GM12878 (cell line): ENCODE results near the gene ISCU. TPM values are rescaled to one million over a fixed set of nuclear protein-coding genes. Genes with fewer than 3 reads are reported as not detected.

Experiments used
- CREM ChIP-seq: IDR thresholded peaks from 2 replicates; pipeline ENCODE4 v1.6.1; 2014; ENCODE audit warnings: antibody characterized with exemption, low read depth
- NFYA ChIP-seq: IDR thresholded peaks from 2 replicates; pipeline ENCODE4 v1.6.1; 2011; ENCODE audit warnings: low read depth, mild to moderate bottlenecking, low read length, improper control_type of control experiment, borderline replicate concordance
- RAD21 ChIP-seq: IDR thresholded peaks from 2 replicates; pipeline ENCODE4 v1.6.1; 2011; ENCODE audit warnings: mild to moderate bottlenecking, low read depth, low read length, moderate library complexity; ENCODE audit not compliant: insufficient read depth
- SMAD1 ChIP-seq: fragments of 450-650 bp; IDR thresholded peaks from 2 replicates; pipeline ENCODE4 v1.6.1; 2018; ENCODE audit warnings: mild to moderate bottlenecking, low read depth; ENCODE audit not compliant: partially characterized antibody
- SMC3 ChIP-seq: IDR thresholded peaks from 2 replicates; pipeline ENCODE4 v1.6.1; 2011; ENCODE audit warnings: low read length, improper control_type of control experiment, borderline replicate concordance
- polyA plus RNA-seq, 11 experiments: library from polyadenylated mRNA; depleted of rRNA in 4 of 11; unstranded in 6 of 11; stranded (reverse) in 5 of 11; fragments of >200 nt; fragmentation: Nextera tagmentation in 4 of 11; fragmentation: Illumina TruSeq in 1 of 11; extraction: Ambion mirVana in 4 of 11; extraction: Trizol in 1 of 11; gene quantifications; 1 replicate in 1 of 11; 2 replicates in 10 of 11; pipeline versions ENCODE4 v1.2.1 to v1.2.3, GENCODE V29; 2011 to 2016; ENCODE audit warnings: inconsistent platforms in 2 of 11, missing spikeins in 2 of 11, low read depth in 1 of 11
- total RNA-seq, 4 experiments: library from RNA; depleted of rRNA in 3 of 4; stranded (reverse); fragments of >200 nt in 3 of 4; fragmentation: Illumina TruSeq in 1 of 4; extraction: Trizol in 1 of 4; gene quantifications; 2 replicates each; pipeline versions ENCODE4 v1.2.1 to v1.2.3, GENCODE V29; 2013 to 2021
- TF ChIP-seq, protein P1 (sequence below): fragments of 450-650 bp; IDR thresholded peaks from 2 replicates; pipeline ENCODE4 v1.6.1; 2017; ENCODE audit warnings: mild to moderate bottlenecking, moderate library complexity
- TF ChIP-seq, protein P2 (sequence below): fragments of 450-650 bp; IDR thresholded peaks from 2 replicates; pipeline ENCODE4 v1.6.1; 2017; ENCODE audit warnings: mild to moderate bottlenecking, low read depth, inconsistent platforms; ENCODE audit not compliant: poor library complexity, severe bottlenecking

ISCU gene
- total and polyA plus RNA-seq, 10 of the 15 experiments (the other 5 are each of a cell fraction or from before 2014, with no cell fraction given) = 32.8 to 260 (median 127) TPM

DNA sequence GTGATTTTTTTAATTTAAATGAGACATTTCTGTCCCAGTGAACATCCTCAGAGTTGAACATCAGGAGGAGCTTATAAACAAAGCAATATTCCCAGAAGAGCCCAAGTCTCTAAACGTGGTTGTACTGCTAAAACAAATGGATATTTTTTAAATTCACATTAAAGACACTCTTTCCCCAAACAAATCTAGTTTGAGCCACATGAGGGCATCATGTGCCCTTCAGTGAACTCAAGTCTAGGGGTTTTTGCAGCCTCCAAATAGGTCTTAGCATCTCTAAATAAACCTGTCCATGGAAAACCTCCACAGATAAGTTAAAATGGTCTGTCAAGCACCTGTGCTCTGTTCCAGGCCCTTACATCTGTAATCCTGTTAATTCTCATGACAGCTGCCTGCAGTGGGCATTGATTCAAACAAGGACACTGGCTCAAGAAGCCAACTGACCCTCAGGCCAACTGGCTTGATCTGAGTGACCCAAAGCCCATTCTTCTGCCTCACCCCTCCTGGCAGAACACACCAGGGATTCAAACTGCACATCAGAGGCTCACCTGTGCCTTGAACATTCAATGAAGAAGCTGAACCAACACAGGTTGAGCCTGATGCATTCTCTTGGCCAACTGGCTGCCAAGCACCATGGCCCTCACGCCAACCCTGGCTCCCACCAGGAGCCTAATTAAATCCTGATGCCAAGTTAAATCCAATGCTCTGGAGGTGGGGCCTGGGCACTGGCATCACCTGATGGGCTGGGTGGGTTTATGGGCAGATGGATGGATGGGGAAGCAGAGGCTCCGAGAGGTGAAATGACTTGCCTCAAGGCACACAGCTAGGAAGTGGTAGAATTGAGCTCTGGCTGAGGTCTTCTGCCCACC, 8.6 kb downstream of the ISCU start (continued):
- TF ChIP-seq, protein P1, sequence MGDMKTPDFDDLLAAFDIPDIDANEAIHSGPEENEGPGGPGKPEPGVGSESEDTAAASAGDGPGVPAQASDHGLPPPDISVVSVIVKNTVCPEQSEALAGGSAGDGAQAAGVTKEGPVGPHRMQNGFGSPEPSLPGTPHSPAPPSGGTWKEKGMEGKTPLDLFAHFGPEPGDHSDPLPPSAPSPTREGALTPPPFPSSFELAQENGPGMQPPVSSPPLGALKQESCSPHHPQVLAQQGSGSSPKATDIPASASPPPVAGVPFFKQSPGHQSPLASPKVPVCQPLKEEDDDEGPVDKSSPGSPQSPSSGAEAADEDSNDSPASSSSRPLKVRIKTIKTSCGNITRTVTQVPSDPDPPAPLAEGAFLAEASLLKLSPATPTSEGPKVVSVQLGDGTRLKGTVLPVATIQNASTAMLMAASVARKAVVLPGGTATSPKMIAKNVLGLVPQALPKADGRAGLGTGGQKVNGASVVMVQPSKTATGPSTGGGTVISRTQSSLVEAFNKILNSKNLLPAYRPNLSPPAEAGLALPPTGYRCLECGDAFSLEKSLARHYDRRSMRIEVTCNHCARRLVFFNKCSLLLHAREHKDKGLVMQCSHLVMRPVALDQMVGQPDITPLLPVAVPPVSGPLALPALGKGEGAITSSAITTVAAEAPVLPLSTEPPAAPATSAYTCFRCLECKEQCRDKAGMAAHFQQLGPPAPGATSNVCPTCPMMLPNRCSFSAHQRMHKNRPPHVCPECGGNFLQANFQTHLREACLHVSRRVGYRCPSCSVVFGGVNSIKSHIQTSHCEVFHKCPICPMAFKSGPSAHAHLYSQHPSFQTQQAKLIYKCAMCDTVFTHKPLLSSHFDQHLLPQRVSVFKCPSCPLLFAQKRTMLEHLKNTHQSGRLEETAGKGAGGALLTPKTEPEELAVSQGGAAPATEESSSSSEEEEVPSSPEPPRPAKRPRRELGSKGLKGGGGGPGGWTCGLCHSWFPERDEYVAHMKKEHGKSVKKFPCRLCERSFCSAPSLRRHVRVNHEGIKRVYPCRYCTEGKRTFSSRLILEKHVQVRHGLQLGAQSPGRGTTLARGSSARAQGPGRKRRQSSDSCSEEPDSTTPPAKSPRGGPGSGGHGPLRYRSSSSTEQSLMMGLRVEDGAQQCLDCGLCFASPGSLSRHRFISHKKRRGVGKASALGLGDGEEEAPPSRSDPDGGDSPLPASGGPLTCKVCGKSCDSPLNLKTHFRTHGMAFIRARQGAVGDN = peak; percentile 59
- TF ChIP-seq SMC3 = peak; percentile 45
- peak; percentile 66 for TF ChIP-seq RAD21
- TF ChIP-seq, protein P2, sequence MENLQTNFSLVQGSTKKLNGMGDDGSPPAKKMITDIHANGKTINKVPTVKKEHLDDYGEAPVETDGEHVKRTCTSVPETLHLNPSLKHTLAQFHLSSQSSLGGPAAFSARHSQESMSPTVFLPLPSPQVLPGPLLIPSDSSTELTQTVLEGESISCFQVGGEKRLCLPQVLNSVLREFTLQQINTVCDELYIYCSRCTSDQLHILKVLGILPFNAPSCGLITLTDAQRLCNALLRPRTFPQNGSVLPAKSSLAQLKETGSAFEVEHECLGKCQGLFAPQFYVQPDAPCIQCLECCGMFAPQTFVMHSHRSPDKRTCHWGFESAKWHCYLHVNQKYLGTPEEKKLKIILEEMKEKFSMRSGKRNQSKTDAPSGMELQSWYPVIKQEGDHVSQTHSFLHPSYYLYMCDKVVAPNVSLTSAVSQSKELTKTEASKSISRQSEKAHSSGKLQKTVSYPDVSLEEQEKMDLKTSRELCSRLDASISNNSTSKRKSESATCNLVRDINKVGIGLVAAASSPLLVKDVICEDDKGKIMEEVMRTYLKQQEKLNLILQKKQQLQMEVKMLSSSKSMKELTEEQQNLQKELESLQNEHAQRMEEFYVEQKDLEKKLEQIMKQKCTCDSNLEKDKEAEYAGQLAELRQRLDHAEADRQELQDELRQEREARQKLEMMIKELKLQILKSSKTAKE = peak; percentile 50
- no peak for TF ChIP-seq CREM
- TF ChIP-seq NFYA = no peak
- peak; percentile 31 for TF ChIP-seq SMAD1
